AML-193 (cell line): ENCODE measurements around the gene MAP3K4.
A peak's percentile ranks its signal among the peaks of the same experiment; 100 is the strongest.

ENCODE experiments used
- DNase-seq, 2 experiments: peaks; one replicate each; lab custom pipeline; 2025; lab: John Stamatoyannopoulos, UW

The MAP3K4 gene

GRCh38 chr6:160991406-160992060 is at the start of gene MAP3K4:
Gene MAP3K4 (plus strand): TSS chr6:160991769. CDS start chr6:160991932, 163 bp downstream.
- DNase-seq, result peak; percentile 46 to 57

- DNase-seq, result no peak
Observed at GRCh38 chr6:160943997-160944396, 47.6 kb upstream of the MAP3K4 start.

GRCh38 chr6:160945516-160946177 is 45.9 kb upstream of the MAP3K4 start:
- no peak for DNase-seq

GRCh38 chr6:160949531-160949930 is 42.0 kb upstream of the MAP3K4 start:
- DNase-seq, result no peak

GRCh38 chr6:160950507-160950906 is 41.1 kb upstream of the MAP3K4 start:
- DNase-seq, result no peak

- no peak for DNase-seq
Observed at GRCh38 chr6:160951187-160952030, 40.2 kb upstream of the MAP3K4 start.

- no peak for DNase-seq
Observed at GRCh38 chr6:160952633-160953281, 38.8 kb upstream of the MAP3K4 start.

- DNase-seq, result no peak
Observed at GRCh38 chr6:160955508-160956295, 35.9 kb upstream of the MAP3K4 start.

- no peak for DNase-seq
Observed at GRCh38 chr6:160956300-160957035, 35.1 kb upstream of the MAP3K4 start.

- no peak for DNase-seq
Observed at GRCh38 chr6:160959726-160960435, 31.7 kb upstream of the MAP3K4 start.

GRCh38 chr6:160960839-160961238 is 30.7 kb upstream of the MAP3K4 start:
- DNase-seq, result no peak

- no peak for DNase-seq
Observed at GRCh38 chr6:160962835-160963623, 28.5 kb upstream of the MAP3K4 start.

GRCh38 chr6:160963651-160964050 is 27.9 kb upstream of the MAP3K4 start:
- no peak for DNase-seq

GRCh38 chr6:160965893-160966292 is 25.7 kb upstream of the MAP3K4 start:
- no peak for DNase-seq

GRCh38 chr6:160966493-160967229 is 24.9 kb upstream of the MAP3K4 start:
- DNase-seq, result no peak

- DNase-seq, result no peak
Observed at GRCh38 chr6:160967351-160967750, 24.2 kb upstream of the MAP3K4 start.

GRCh38 chr6:160967833-160968232 is 23.7 kb upstream of the MAP3K4 start:
- DNase-seq, result no peak

- no peak for DNase-seq
Observed at GRCh38 chr6:160971171-160971570, 20.4 kb upstream of the MAP3K4 start.

GRCh38 chr6:160972111-160972510 is 19.5 kb upstream of the MAP3K4 start:
- DNase-seq, result no peak
